ENCODE data around the gene KCNC4.

The KCNC4 gene

GRCh38 chr1:110212169-110213142 is 2.3 kb downstream of the KCNC4 start:
- no peak for DNase-seq

GRCh38 chr1:110213143-110213540 is 3.0 kb downstream of the KCNC4 start:
- DNase-seq: no peak

- no peak for DNase-seq
Measured at GRCh38 chr1:110214454-110215404, 4.6 kb downstream of the KCNC4 start.

- DNase-seq: no peak
Measured at GRCh38 chr1:110215621-110216515, 5.8 kb downstream of the KCNC4 start.

GRCh38 chr1:110216844-110217444 is 6.8 kb downstream of the KCNC4 start:
- DNase-seq: no peak

GRCh38 chr1:110218137-110218536 is 8.0 kb downstream of the KCNC4 start:
- no peak for DNase-seq

- no peak for DNase-seq
Measured at GRCh38 chr1:110218739-110219138, 8.6 kb downstream of the KCNC4 start.

GRCh38 chr1:110220324-110220723 is 10.2 kb downstream of the KCNC4 start:
- no peak for DNase-seq

- no peak for DNase-seq
Measured at GRCh38 chr1:110221119-110221518, 11.0 kb downstream of the KCNC4 start.

GRCh38 chr1:110223127-110223526 is 13.0 kb downstream of the KCNC4 start:
- no peak for DNase-seq

- DNase-seq: no peak
Measured at GRCh38 chr1:110223581-110223980, 13.5 kb downstream of the KCNC4 start.

GRCh38 chr1:110224240-110224995 is 14.3 kb downstream of the KCNC4 start:
- DNase-seq: no peak

GRCh38 chr1:110225212-110225611 is 15.1 kb downstream of the KCNC4 start:
- DNase-seq: no peak

- DNase-seq: no peak
Measured at GRCh38 chr1:110225756-110226404, 15.8 kb downstream of the KCNC4 start.

GRCh38 chr1:110227774-110228173 is 17.7 kb downstream of the KCNC4 start:
- DNase-seq: no peak

- no peak for DNase-seq
Measured at GRCh38 chr1:110228381-110228780, 18.3 kb downstream of the KCNC4 start.

- no peak for DNase-seq
Measured at GRCh38 chr1:110228869-110229268, 18.8 kb downstream of the KCNC4 start.

- DNase-seq: no peak
Measured at GRCh38 chr1:110229348-110230001, 19.4 kb downstream of the KCNC4 start.

GRCh38 chr1:110230381-110231199 is 20.5 kb downstream of the KCNC4 start:
- DNase-seq: no peak

All from cortex of kidney (tissue), 1 donor.